Ishikawa (cell line): ENCODE measurements around the gene PTPN5.

Experiments used
- EP300 ChIP-seq: IDR thresholded peaks from 2 replicates; pipeline ENCODE4 v1.6.1; 2012; ENCODE audit warnings: borderline replicate concordance
- NFIC ChIP-seq: IDR thresholded peaks from 2 replicates; pipeline ENCODE4 v1.6.1; 2012
- TAF1 ChIP-seq: IDR thresholded peaks from 2 replicates; pipeline ENCODE4 v1.6.1; 2012; ENCODE audit warnings: low read depth, mild to moderate bottlenecking
- TEAD4 ChIP-seq: IDR thresholded peaks from 2 replicates; pipeline ENCODE4 v1.6.1; 2012
- TF ChIP-seq, protein P1 (sequence below): IDR thresholded peaks from 2 replicates; pipeline ENCODE4 v1.6.1; 2012

DNA sequence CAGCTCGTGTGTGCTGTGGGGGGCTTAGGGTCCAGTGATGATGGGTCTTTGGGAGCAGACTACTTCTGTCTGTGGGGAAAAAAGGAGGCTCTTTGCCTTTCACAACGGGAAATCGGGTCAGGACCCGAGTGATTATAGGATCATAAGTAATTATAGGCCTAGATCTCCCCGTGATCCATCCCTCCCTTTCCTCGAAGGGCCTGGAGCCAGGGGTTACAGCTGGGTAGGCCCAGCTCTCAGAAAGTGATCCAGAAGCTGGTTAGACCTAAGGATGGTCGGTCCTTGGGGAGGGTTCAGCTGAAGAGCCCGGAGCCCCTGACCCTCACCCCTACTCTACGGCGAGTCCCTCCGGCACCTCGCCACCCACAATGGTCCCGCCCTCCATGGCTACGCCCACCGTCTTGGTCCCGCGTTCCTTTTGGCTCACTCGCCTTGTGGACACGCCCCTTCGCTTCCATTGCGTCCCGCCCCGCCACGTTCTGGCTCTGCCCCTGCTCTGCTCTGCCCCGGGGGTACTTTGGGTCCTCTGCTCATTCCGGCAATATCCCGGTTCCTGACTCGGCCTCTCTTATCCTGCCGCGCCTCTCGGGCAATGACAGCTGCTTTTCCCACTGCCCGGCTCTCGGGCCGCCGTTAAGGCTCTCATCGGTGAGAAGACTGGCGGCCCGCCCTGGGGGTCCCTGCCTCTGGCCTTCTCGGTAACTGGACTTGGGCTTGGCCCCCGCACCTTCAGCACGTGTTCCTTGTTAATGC is 70.6 kb downstream of the PTPN5 start:
- TF ChIP-seq, protein P1, sequence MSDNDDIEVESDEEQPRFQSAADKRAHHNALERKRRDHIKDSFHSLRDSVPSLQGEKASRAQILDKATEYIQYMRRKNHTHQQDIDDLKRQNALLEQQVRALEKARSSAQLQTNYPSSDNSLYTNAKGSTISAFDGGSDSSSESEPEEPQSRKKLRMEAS = peak; percentile 53; the same call in 1 of the 2 replicates
- TF ChIP-seq TEAD4 (no peak), TAF1 (no peak; the same call in 1 of the 2 replicates), NFIC (no peak), EP300 (no peak)
